Stimulated activated CD4-positive, alpha-beta T cell treated with anti-CD3 and anti-CD28 coated beads, Interleukin-15, amount 100 ng/mL, for 48 hours (primary cell): ENCODE measurements around the gene SLC38A2.

ENCODE experiments used
- DNase-seq, 2 donors: peaks; one replicate each; pipeline ENCODE4 v3.0.0-alpha.2; 2020; ENCODE audit warnings: low read depth in 2 of 2

Gene SLC38A2

GRCh38 chr12:46395388-46395787 is 22.8 kb upstream of the SLC38A2 start:
- DNase-seq: no peak

GRCh38 chr12:46391630-46392029 is 19.1 kb upstream of the SLC38A2 start:
- no peak for DNase-seq

GRCh38 chr12:46390881-46391280 is 18.3 kb upstream of the SLC38A2 start:
- DNase-seq: no peak

- no peak for DNase-seq
These were observed 17.7 kb upstream of the SLC38A2 start for GRCh38 chr12:46390304-46390703.

- DNase-seq: no peak
These were observed 16.6 kb upstream of the SLC38A2 start for GRCh38 chr12:46389031-46389616.

- no peak for DNase-seq
These were observed 16.0 kb upstream of the SLC38A2 start for GRCh38 chr12:46388427-46389021.

GRCh38 chr12:46387670-46388069 is 15.1 kb upstream of the SLC38A2 start:
- DNase-seq: peak; percentile 27 to 43

GRCh38 chr12:46386877-46387629 is 14.5 kb upstream of the SLC38A2 start:
- DNase-seq: no peak

GRCh38 chr12:46386360-46386867 is 13.8 kb upstream of the SLC38A2 start:
- DNase-seq: no peak

GRCh38 chr12:46385438-46385837 is 12.9 kb upstream of the SLC38A2 start:
- DNase-seq: no peak

- no peak for DNase-seq
These were observed 12.1 kb upstream of the SLC38A2 start for GRCh38 chr12:46384451-46385309.

- DNase-seq: peak; percentile 58 to 61
These were observed 11.3 kb upstream of the SLC38A2 start for GRCh38 chr12:46383654-46384450.

GRCh38 chr12:46382964-46383653 is 10.5 kb upstream of the SLC38A2 start:
- DNase-seq: peak; percentile 86 to 93

GRCh38 chr12:46382408-46382963 is 9.9 kb upstream of the SLC38A2 start:
- DNase-seq: no peak

GRCh38 chr12:46380881-46381280 is 8.3 kb upstream of the SLC38A2 start:
- DNase-seq: no peak

GRCh38 chr12:46380022-46380796 is 7.6 kb upstream of the SLC38A2 start:
- DNase-seq: no peak

- DNase-seq: no peak
These were observed 6.8 kb upstream of the SLC38A2 start for GRCh38 chr12:46379352-46379751.

- DNase-seq: no peak
These were observed 6.0 kb upstream of the SLC38A2 start for GRCh38 chr12:46378530-46378929.

- DNase-seq: no peak
These were observed 5.1 kb upstream of the SLC38A2 start for GRCh38 chr12:46377678-46378077.
